NCI-H526 (cell line): ENCODE data around the gene KCNJ15.

Source experiments
- DNase-seq, 2 experiments: peaks; one replicate each; lab custom pipeline; 2025; lab: John Stamatoyannopoulos, UW

KCNJ15 gene

DNA sequence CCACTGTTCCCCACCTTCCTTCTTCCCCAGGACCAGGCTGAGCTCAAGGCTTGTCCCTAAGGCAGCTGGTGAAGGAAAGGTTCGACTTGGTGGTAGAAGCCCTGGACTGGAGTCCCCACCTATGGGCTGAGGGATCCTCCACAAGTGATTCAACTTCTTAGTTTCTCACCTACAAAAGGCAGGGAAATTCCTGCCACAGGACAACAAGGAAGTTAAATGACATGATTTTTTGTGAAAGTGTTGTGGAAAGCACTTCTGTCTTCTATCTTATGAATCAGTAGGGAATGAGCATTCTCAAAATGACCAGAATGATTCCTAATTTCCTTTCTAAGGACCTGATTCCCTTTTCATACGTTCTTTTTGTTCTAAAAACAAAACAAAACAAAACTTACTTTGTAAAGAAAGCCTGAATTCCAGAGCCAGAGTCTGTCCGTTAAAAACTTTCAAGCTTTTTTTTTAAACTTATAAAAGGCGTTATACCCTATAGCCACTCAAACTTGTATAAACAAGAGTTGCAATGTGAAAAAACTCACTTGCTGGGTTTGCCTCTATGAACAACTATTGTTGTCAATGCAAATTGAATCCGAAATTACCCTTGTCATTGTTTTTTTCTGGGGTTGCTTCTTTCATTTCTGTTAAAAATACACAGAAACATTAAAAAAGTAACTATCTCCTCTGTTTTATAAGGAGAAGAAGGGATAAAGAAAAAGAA lies 12.2 kb downstream of the KCNJ15 start:
- no peak for DNase-seq

DNA sequence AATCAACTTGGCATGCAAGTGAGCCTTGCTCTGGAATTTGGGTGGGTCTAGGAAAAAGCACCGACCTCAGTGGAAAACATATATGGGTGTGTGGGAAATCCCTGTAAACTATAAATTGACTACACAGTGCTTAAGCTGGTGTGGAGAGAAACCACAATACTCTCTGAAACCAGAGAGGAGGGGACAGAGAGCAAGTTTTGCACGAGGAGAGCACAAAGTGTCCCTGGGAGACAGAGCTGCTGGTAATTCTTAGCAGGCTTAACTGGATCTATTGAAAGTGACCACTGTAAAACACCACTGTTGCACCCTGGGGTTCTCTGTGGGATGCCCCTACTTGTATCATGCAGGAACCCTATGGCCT lies 12.8 kb downstream of the KCNJ15 start:
- no peak for DNase-seq

- DNase-seq = no peak
Measured at GRCh38 chr21:38272215-38272614, 15.4 kb downstream of the KCNJ15 start.

DNA sequence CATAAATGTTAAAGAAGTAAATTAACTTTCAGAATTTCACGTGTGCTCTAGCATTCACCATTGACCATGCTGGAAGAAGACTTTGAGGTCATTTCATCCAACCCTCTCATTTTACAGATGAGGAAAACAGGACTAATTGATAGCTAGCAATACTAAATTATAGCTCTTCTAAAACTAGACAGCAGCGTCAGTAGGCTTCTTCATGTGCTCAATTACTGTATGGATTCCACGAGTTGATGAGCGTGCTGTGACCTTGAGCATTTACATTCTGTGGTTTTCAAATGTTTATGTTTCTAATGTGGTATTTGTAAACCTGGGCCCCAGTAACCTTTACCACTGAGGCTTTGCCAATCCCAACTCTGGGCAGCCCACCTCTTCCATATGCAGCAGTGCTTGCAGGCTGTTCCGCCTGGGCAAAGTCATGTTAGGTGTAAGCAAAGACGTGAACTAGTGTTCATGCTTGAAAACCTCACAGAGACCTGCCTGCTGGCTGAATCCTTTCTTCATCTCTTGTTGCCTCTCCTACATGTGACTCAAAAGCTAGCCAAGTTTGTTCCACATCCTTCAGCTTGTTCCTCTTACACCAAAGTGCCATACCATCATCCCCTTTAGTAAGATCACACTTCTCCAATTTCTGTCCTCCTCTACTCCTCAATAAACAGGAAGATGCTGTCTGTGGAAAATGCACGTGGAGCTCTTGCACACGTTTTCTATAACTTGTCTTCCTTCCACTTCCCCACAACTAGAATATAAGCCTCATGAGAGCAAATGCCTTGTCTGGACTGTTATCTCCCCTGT lies 17.2 kb downstream of the KCNJ15 start:
- no peak for DNase-seq

- no peak for DNase-seq
Measured at GRCh38 chr21:38277501-38278131, 20.8 kb downstream of the KCNJ15 start.

DNA sequence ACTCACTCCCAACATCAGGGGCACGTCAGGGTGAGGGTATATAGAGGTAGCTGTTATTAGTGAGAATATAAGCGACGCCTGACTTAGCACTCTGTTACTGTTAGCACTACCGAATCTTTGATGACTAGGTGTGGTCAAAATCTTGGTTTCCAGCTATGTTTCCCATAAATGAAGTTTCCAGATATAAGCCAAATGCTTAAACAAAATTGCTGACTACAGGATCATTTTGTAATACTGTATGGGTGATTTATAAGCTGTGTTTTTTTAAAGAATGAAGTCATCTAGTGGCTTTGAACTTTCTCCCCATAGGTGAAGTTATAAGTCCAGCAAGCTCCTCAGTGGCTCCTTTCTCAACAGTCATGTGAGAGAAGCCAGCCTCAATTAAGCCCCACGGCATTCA lies 23.7 kb downstream of the KCNJ15 start:
- DNase-seq = no peak

DNA sequence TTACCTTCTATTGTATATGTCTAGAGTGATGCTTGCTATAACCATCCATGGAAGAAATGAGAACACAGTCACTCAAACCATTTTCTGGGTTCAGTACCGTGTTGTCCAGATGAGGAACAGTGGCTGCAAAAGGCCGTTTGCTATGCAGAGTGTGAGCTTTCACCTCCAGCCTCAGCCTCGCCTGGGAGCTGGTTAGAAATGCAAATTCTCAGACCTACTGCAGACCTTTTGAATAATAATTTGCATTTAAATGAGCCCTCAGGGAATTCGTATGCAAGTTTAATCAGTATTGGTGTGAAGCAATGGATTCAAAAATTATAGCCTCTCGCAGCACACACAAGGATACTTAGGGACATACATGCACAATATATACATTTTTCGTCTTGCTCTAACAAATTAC lies 24.1 kb downstream of the KCNJ15 start:
- peak; percentile 92 to 96 for DNase-seq

- DNase-seq = no peak
Measured at GRCh38 chr21:38282921-38283320, 26.1 kb downstream of the KCNJ15 start.

DNA sequence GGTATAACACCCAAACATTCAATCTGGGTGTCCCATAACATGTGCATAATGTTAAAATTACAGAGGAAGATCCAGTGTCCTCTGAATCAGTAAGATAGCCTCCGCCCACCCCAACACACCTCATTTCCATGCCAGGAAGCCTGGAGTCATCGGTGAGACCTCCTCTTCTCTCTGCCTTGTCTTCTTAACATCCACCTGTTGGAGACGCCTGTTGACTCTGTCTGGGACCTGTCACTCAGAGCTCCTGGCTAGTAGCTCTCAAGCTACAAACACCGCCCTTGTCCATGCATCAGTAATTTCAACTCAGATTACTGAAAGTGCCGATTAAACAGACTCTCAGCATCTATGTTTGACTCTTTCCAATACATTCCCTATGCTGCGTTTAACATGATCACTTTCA lies 27.4 kb downstream of the KCNJ15 start:
- peak in 1 of 2 experiments; percentile 7 for DNase-seq

GRCh38 chr21:38286739-38287471 lies 30.1 kb downstream of the KCNJ15 start:
- peak in 1 of 2 experiments; percentile 41 for DNase-seq

DNA sequence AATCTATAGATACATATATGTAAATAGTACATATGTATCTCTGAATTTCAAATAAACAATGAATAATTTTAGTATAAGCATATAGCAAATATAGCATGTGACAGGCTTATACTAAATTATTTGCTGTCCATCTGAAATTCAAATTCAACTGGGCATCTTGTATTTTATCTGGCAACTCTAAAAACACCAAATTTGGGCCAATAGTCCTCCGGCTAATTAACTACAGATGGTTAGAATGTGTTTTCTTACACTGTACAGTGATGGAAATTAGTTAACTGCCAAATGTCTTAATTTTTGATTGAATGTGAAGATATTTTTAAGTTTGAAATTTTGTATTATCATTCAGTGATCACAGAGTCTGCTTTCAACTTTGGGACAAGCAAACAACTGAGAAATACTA lies 30.7 kb downstream of the KCNJ15 start:
- DNase-seq = no peak

GRCh38 chr21:38289705-38290485 lies 33.1 kb downstream of the KCNJ15 start:
- DNase-seq = peak; percentile 3 to 24

- no peak for DNase-seq
Measured at GRCh38 chr21:38290809-38291208, 34.0 kb downstream of the KCNJ15 start.

DNA sequence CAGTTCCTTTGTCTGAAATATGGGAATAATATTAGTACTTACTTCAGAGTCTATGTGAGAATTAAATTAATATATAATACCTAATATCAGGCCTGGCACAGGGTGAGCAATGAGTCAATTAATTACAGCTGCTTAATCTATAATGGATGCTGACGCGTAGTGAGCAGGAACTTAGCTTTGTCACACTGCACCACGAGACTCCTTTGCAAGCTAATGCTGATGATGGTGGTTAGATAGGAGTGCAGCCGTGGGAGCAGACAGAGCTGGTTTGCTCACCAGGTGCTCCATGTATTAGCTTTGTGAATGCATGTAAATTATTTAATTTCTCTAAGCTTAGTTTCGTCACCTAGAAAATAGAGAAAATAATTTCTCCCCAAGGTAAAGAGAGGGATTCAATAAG lies 35.1 kb downstream of the KCNJ15 start:
- no peak for DNase-seq

DNA sequence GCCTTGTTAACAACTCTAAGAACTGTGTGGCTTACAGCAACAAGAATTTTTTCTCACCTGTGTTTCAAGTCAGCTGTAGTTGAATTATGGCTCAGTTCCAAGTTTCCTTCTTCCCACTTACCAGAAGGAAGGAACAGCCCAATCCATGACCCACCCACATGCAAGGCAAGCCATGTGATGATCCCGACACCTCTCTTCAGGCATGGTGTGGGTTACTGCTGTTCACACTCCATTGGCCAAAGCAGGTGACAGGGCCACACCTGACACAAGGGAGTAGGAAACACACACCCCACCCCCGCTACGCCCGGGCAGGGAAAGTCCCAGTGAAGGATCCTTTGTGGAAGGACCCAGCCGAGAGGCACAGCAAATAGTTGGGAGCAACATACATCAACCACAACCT lies 36.3 kb downstream of the KCNJ15 start:
- DNase-seq = no peak

DNA sequence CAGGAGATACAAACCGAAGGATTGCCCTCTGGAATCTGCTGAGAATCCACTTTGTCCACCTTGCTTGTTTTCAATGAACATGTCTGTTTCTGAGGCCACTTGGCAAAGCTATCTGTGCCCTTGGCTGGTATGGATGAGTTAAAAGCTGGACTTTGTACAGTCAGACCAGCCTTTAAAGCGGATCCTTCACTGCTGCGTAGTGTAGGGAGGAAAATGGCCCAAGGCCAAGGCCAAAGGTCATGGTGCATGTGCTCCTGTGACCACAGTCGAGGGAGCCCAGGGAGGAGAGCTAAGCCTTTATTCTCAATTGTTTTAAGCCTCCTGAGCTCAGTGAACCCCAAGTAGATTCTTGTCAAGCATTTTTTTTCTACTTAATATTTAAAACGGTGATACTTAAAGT lies 37.0 kb downstream of the KCNJ15 start:
- DNase-seq = no peak

GRCh38 chr21:38294609-38295008 lies 37.8 kb downstream of the KCNJ15 start:
- no peak for DNase-seq

DNA sequence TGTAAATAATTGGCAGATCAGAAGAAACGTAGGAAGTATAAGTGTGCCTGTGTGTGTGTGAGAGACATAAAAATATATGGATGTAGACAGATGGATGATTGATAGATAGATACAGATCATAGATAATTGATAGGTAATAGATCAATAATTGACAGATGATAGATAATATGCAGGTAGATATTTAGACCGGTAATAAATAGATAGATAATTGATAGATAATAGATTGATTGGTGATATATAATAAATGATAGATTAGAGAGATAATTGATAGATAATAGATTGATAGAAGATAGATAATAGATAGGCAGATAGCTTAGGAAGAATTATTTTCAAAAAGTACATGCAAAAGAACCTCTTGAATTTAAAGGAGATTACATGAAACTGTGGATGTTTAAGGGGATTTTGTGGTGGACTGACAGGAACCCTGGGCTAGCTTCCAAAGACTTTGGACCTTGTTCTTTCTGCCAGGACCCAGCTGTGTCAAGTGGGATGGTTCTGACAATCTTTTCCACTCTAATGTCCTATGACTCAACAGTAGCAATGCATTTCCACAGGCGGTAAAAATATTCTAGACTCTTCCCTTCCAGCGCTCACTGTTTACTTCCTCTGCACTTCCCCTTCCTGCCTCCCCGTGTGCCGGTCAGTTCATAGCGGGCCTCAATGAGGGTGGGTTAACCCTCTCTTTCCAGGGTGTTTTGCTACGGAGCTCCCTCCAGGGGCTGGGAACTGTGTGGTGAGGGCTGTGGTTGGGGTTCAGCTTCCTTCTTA lies 39.4 kb downstream of the KCNJ15 start:
- DNase-seq = no peak

DNA sequence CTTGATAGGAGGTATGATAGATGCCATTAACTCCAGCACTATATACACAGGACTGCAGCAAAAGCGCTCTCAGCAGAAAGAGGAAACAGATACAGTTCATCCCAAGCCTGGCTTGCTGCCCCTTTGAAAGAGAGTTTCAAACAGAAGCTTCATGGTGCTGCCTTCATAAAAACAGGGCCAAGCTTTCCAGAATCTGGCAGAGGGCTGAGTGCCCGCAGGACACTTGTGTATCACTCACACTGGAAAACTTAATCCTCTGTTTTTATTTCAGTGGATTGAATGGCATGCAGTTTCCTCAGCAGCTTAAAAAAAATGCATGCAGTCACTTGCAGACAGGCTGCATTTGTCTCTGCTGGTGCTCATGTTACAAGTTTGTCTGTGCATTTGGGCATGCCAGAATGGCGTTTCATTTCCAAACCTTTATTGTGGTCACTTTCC lies 40.4 kb downstream of the KCNJ15 start:
- DNase-seq = no peak

- DNase-seq = no peak
Measured at GRCh38 chr21:38297871-38298270, 41.1 kb downstream of the KCNJ15 start.

DNA sequence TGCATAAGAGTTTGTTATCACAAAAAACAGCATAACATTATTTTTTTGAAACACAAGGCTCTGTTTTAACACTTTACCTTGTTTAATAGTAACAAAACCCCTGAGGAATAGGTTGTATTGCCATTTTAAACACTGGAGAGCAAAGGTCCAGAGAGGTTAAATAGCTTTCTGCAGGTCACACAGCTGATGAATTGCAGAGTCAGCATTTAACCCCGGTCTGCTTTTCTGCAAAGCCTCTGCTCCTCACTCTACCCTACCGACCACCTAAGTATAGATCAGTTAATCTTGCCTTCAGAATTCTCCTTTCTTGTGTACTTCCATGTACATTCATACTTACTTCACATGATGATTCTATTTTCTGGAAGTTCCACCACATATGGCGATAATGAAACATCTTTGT lies 42.0 kb downstream of the KCNJ15 start:
- DNase-seq = no peak
